GM12873 (cell line): Measurements from ENCODE around the gene AMZ1.

Source experiments
- CTCF ChIP-seq: IDR thresholded peaks from 2 replicates; pipeline ENCODE4 v1.5.1; 2012; ENCODE audit warnings: low read depth, mild to moderate bottlenecking, moderate library complexity, low read length, control low read depth; ENCODE audit not compliant: insufficient read depth; ENCODE audit errors: missing control alignments

Gene AMZ1

GRCh38 chr7:2655870-2656614, 32.0 kb upstream of the AMZ1 start:
- TF ChIP-seq CTCF, result no peak

GRCh38 chr7:2657208-2657607, 30.8 kb upstream of the AMZ1 start:
- TF ChIP-seq CTCF, result no peak

GRCh38 chr7:2657920-2658671, 29.9 kb upstream of the AMZ1 start:
- TF ChIP-seq CTCF, result no peak

- no peak for TF ChIP-seq CTCF
Observed at GRCh38 chr7:2658941-2659340, 29.1 kb upstream of the AMZ1 start.

- no peak for TF ChIP-seq CTCF
Observed at GRCh38 chr7:2659556-2660358, 28.2 kb upstream of the AMZ1 start.

- TF ChIP-seq CTCF, result peak; percentile 42
Observed at GRCh38 chr7:2660359-2661095, 27.5 kb upstream of the AMZ1 start.
